Measurements from ENCODE around the gene IL34.

Gene IL34

DNA sequence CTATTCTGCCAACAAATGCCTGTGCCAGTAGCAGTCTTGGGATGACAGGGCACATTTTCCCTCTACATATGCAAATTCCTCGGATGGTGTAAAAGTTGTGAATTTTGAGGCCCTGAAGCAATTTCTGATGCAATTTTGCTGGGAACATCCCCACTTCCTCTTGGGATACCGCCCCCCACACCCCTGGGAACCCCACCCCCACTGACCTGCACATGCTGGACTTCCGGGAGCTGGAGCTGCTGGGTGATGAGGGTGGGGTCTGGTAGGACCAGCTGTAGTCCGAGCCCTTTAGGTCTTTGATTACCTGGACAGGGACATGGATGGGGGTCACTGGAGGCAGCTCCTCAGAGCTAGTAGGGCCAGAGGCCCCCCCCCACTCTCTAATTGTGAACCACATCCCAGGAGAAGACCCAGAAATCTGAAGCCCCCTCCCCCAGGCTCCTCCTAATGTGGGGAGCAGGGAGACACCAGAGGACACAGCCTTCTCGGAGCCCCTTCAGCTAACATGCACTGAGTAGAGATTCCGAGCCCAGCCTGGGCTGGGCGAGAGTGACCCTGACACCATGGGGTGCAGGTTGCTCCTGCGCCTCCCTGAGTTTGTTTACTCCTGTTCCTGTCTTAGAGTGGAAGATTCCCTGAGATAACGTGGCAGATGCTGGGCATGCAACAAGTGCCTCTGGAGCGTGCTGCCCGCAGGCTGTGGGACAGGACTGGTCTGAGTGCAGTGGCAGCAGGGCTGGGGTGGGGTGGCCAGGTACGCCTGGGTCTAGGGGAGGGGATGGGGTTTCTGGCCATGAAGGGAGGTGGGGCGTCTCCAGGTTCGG lies 30.5 kb downstream of the IL34 start:
- TF ChIP-seq, protein P1, sequence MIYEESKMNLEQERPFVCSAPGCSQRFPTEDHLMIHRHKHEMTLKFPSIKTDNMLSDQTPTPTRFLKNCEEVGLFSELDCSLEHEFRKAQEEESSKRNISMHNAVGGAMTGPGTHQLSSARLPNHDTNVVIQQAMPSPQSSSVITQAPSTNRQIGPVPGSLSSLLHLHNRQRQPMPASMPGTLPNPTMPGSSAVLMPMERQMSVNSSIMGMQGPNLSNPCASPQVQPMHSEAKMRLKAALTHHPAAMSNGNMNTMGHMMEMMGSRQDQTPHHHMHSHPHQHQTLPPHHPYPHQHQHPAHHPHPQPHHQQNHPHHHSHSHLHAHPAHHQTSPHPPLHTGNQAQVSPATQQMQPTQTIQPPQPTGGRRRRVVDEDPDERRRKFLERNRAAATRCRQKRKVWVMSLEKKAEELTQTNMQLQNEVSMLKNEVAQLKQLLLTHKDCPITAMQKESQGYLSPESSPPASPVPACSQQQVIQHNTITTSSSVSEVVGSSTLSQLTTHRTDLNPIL (CRISPR knock-in tag; IDR thresholded peaks at IDR 0.05; ENCODE audit: low read depth), result no peak
- TF ChIP-seq, protein P2, sequence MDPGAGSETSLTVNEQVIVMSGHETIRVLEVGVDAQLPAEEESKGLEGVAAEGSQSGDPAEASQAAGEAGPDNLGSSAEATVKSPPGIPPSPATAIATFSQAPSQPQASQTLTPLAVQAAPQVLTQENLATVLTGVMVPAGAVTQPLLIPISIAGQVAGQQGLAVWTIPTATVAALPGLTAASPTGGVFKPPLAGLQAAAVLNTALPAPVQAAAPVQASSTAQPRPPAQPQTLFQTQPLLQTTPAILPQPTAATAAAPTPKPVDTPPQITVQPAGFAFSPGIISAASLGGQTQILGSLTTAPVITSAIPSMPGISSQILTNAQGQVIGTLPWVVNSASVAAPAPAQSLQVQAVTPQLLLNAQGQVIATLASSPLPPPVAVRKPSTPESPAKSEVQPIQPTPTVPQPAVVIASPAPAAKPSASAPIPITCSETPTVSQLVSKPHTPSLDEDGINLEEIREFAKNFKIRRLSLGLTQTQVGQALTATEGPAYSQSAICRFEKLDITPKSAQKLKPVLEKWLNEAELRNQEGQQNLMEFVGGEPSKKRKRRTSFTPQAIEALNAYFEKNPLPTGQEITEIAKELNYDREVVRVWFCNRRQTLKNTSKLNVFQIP (CRISPR knock-in tag; IDR thresholded peaks at IDR 0.05; ENCODE audit: borderline replicate concordance, low read depth), result no peak
- TF ChIP-seq PPARA (CRISPR knock-in tag; IDR thresholded peaks at IDR 0.05; ENCODE audit: borderline replicate concordance) (no peak), RARB (CRISPR knock-in tag; IDR thresholded peaks at IDR 0.05) (no peak), ZC3H10 (CRISPR knock-in tag; IDR thresholded peaks at IDR 0.05) (no peak), ZNF8 (CRISPR knock-in tag; IDR thresholded peaks at IDR 0.05) (no peak), CSDC2 (CRISPR knock-in tag; IDR thresholded peaks at IDR 0.05) (no peak), SNAI2 (CRISPR knock-in tag; IDR thresholded peaks at IDR 0.05) (no peak), ZFP30 (CRISPR knock-in tag; IDR thresholded peaks at IDR 0.05) (no peak), TCF4 (CRISPR knock-in tag; IDR thresholded peaks at IDR 0.05; ENCODE audit: borderline replicate concordance) (no peak), TOX (CRISPR knock-in tag; IDR thresholded peaks at IDR 0.05; ENCODE audit: borderline replicate concordance) (no peak)
- TF ChIP-seq, protein P3, sequence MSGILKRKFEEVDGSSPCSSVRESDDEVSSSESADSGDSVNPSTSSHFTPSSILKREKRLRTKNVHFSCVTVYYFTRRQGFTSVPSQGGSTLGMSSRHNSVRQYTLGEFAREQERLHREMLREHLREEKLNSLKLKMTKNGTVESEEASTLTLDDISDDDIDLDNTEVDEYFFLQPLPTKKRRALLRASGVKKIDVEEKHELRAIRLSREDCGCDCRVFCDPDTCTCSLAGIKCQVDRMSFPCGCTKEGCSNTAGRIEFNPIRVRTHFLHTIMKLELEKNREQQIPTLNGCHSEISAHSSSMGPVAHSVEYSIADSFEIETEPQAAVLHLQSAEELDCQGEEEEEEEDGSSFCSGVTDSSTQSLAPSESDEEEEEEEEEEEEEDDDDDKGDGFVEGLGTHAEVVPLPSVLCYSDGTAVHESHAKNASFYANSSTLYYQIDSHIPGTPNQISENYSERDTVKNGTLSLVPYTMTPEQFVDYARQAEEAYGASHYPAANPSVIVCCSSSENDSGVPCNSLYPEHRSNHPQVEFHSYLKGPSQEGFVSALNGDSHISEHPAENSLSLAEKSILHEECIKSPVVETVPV (CRISPR knock-in tag; IDR thresholded peaks at IDR 0.05), result no peak
- TF ChIP-seq, protein P4, sequence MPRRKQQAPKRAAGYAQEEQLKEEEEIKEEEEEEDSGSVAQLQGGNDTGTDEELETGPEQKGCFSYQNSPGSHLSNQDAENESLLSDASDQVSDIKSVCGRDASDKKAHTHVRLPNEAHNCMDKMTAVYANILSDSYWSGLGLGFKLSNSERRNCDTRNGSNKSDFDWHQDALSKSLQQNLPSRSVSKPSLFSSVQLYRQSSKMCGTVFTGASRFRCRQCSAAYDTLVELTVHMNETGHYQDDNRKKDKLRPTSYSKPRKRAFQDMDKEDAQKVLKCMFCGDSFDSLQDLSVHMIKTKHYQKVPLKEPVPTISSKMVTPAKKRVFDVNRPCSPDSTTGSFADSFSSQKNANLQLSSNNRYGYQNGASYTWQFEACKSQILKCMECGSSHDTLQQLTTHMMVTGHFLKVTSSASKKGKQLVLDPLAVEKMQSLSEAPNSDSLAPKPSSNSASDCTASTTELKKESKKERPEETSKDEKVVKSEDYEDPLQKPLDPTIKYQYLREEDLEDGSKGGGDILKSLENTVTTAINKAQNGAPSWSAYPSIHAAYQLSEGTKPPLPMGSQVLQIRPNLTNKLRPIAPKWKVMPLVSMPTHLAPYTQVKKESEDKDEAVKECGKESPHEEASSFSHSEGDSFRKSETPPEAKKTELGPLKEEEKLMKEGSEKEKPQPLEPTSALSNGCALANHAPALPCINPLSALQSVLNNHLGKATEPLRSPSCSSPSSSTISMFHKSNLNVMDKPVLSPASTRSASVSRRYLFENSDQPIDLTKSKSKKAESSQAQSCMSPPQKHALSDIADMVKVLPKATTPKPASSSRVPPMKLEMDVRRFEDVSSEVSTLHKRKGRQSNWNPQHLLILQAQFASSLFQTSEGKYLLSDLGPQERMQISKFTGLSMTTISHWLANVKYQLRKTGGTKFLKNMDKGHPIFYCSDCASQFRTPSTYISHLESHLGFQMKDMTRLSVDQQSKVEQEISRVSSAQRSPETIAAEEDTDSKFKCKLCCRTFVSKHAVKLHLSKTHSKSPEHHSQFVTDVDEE (CRISPR knock-in tag; IDR thresholded peaks at IDR 0.05), result no peak
- ATAC-seq, result no peak

DNA sequence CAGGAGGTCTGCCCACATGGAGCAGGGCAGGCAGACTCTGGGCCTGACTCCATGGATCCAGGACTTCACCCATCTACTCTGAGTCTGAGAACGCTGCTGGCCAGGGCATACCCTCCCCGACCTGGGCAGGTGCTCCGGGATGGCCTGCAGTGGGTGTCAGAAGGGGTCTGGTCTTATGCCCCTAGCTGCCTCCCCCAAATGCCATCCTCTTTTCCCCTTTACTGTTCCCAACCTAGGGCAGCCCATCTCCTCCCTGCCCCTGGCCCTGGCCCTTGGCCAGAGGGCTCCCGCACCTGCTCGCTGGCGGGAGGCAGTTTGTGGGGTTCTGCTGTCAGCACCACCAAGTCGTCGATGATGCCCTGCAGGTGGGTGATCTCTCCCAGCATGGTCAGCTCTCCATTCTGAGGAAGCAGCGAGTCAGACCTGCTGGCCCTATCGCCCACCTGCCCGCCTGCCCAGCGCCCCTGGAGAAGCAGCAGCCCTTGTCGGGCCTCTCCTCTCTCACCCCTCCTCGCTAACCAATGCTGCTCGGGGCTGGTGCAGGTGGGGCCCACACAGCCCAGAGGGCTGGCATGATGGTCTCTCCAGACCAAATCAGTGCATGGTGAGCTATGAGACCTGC lies 31.3 kb downstream of the IL34 start:
- TF ChIP-seq ZFP3 (CRISPR knock-in tag; IDR thresholded peaks at IDR 0.05), result no peak
- TF ChIP-seq, protein P4 (CRISPR knock-in tag; IDR thresholded peaks at IDR 0.05), result no peak
- TF ChIP-seq PPARA (CRISPR knock-in tag; IDR thresholded peaks at IDR 0.05; ENCODE audit: borderline replicate concordance), result no peak
- TF ChIP-seq ISL1 (CRISPR knock-in tag; IDR thresholded peaks at IDR 0.05), result no peak
- no peak for TF ChIP-seq GLIS3 (CRISPR knock-in tag; IDR thresholded peaks at IDR 0.05)
- no peak for TF ChIP-seq SNAI2 (CRISPR knock-in tag; IDR thresholded peaks at IDR 0.05)
- no peak for ATAC-seq

DNA sequence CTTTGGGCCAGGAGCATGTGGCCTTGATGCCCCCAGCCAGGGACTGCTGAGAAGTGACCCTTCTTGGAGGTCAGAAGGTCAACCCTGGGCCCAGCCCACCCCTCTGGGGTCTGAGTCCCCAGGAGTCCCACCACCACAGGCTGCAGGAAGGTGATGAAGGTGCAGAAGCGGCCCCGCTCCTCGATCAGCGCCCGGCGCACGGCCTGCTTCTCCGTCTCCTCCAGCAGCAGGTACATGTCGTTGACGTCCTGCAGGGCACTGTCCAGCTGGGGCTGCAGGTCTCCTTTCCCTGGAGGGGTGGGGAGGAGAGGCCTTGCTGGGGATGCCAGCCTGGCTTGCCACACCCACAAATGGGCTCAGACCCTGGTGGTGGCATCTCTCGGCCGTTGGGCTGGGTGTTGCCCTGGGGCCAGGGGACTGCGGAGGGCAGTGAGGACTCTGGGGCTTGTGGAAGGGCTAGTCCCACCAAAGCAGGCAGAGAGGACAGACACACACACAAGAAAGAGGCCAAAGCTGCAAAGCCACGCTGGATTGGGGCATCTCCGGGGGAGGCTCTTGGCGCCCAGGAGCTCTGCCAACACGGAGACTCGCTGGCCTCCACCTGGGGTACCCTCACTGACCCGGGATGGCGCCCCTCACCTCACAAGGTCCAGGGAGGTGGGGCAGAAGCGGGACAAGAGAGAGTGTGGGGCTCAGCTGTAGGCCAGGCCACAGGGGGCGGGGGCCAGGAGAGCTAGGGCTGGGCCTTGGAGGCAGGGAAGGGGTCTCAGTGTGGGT lies 31.9 kb downstream of the IL34 start:
- ATAC-seq, result no peak

More for the DNA sequence above, 31.9 kb downstream of the IL34 start:
- TF ChIP-seq, protein P4 (CRISPR knock-in tag; IDR thresholded peaks at IDR 0.05), result no peak
- TF ChIP-seq ZNF565 (CRISPR knock-in tag; conservative IDR thresholded peaks at IDR 0.05; ENCODE audit: low read depth) (no peak), TCF4 (CRISPR knock-in tag; IDR thresholded peaks at IDR 0.05; ENCODE audit: borderline replicate concordance) (no peak), RARB (CRISPR knock-in tag; IDR thresholded peaks at IDR 0.05) (no peak)

Measured in SK-N-SH treated with all-trans-retinoic acid at 6 μM for 48 hours (cell line).